Activated T-cell treated with anti-CD3 and anti-CD28 coated beads, Interleukin-2, amount 50 U/mL, for 72 hours (primary cell): ENCODE data around the gene DEFB126. TPM values are rescaled to one million over a fixed set of nuclear protein-coding genes. Genes with fewer than 3 reads are reported as not detected.

Experiments used
- ATAC-seq, 2 donors: fragments of 150-1000 bp; cut with Tn5 transposase; replicated peaks in 1 of 2; 2 replicates each; pipeline ENCODE4 v1.10.0; 2021; ENCODE audit warnings: moderate library complexity in 2 of 2, mild to moderate bottlenecking in 1 of 2
- DNase-seq, 2 donors: peaks; one replicate each; pipeline ENCODE4 v3.0.0; 2021 to 2022; ENCODE audit warnings: mixed read lengths in 1 of 2
- H3K27ac Mint-ChIP-seq: one replicate; pipeline ENCODE4 v1.8.0; 2022; ENCODE audit warnings: mild to moderate bottlenecking, moderate library complexity, mixed read lengths
- H3K27me3 Mint-ChIP-seq: one replicate; pipeline ENCODE4 v1.8.0; 2022; ENCODE audit warnings: low read depth, mixed read lengths
- H3K36me3 Mint-ChIP-seq, 2 donors: one replicate each; pipeline ENCODE4 v1.8.0; 2022; ENCODE audit warnings: mixed read lengths in 2 of 2, mild to moderate bottlenecking in 1 of 2; ENCODE audit not compliant: insufficient read depth in 2 of 2
- H3K4me1 Mint-ChIP-seq: one replicate; pipeline ENCODE4 v1.8.0; 2022; ENCODE audit warnings: low read depth, mixed read lengths
- H3K4me3 Mint-ChIP-seq, 2 donors: one replicate each; pipeline ENCODE4 v1.8.0; 2022; ENCODE audit warnings: mild to moderate bottlenecking in 2 of 2, mixed read lengths in 2 of 2, moderate library complexity in 2 of 2
- H3K9me3 Mint-ChIP-seq, 2 donors: one replicate each; pipeline ENCODE4 v1.8.0; 2022; ENCODE audit warnings: mixed read lengths in 2 of 2
- total RNA-seq, 2 donors: library from RNA; stranded (reverse); gene quantifications; one replicate each; pipeline ENCODE4 v1.2.3, GENCODE V29; 2022

DEFB126 gene
- total RNA-seq, 2 donors from 2014 or later = not detected

DNA sequence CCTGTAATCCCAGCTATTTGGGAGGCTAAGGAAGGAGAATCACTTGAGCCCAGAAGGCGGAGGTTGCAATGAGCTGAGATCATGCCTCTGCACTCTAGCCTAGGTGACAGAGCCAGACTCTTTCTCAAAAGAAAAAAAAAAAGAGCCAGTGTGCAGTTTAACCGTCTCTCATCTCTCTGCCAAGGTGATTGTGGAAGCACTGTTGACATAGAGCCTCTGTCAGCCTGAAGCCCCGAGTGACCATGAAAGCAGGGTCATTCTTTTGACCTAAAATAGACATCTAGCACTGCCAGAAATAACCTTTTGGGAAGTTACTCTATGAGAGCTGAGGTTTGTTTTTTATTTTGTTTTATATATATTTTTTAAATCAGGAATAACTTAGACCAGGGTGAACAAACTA lies 22.2 kb downstream of the DEFB126 start:
- Mint-ChIP-seq H3K27ac (no peak overlapping the region), H3K36me3 (no peaks in the 10 kb centered on the region), H3K27me3 (peaks cover 17% of the 10 kb centered on the region), H3K4me1 (no peaks in the 10 kb centered on the region), H3K9me3 (no peaks in the 10 kb centered on the region), H3K4me3 (no peak overlapping the region)
- no peak for ATAC-seq
- no peak for DNase-seq

GRCh38 chr20:168876-169275 lies 26.5 kb downstream of the DEFB126 start:
- peaks cover 16% of the 10 kb centered on the region for H3K27me3 Mint-ChIP-seq
- ATAC-seq (no peak), DNase-seq (no peak)
- H3K4me3 Mint-ChIP-seq = no peak overlapping the region
- no peaks in the 10 kb centered on the region for H3K9me3 Mint-ChIP-seq
- H3K36me3 Mint-ChIP-seq = no peaks in the 10 kb centered on the region
- no peaks in the 10 kb centered on the region for H3K4me1 Mint-ChIP-seq
- no peak overlapping the region for H3K27ac Mint-ChIP-seq

GRCh38 chr20:184288-184687 lies 41.9 kb downstream of the DEFB126 start:
- H3K27ac Mint-ChIP-seq = no peak overlapping the region
- DNase-seq (no peak), ATAC-seq (no peak)
- H3K9me3 Mint-ChIP-seq = peaks cover 0 to 11% of the 10 kb centered on the region in 2 donors
- H3K4me3 Mint-ChIP-seq = no peak overlapping the region
- peaks cover 5 to 9% of the 10 kb centered on the region in 2 donors for H3K36me3 Mint-ChIP-seq
- H3K4me1 Mint-ChIP-seq = no peaks in the 10 kb centered on the region
- H3K27me3 Mint-ChIP-seq = peaks cover 66% of the 10 kb centered on the region

DNA sequence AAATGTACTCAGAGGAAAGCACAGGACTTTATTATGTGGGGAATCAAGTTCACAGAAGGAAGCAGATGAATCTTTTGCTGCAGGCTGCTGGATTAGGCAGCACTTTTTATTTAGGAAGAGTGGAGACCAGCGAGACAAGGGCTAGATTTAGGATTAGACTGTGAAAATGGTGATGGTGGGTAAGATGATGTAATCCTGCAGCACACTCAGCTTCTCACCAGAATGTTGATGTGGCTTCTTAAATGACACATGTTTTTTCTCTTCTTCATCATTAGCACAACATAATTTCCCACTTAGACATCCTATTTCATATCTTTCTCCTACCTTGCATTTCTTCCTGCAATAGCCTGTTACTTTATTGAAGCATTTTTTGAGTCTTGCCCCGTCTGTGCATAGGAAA lies 45.3 kb downstream of the DEFB126 start:
- H3K27me3 Mint-ChIP-seq = peaks cover 74% of the 10 kb centered on the region
- no peak for ATAC-seq
- no peaks in the 10 kb centered on the region for H3K4me1 Mint-ChIP-seq
- no peak overlapping the region for H3K27ac Mint-ChIP-seq
- H3K36me3 Mint-ChIP-seq = peaks cover 5 to 11% of the 10 kb centered on the region in 2 donors
- H3K9me3 Mint-ChIP-seq = peaks cover 0 to 15% of the 10 kb centered on the region in 2 donors
- DNase-seq = no peak
- no peak overlapping the region for H3K4me3 Mint-ChIP-seq

GRCh38 chr20:189611-190010 lies 47.2 kb downstream of the DEFB126 start, which contains the start of gene DEFB128:
TSS of gene DEFB128 (minus strand) at chr20:189711. CDS start at chr20:189623, 88 bp downstream.
- no peak for ATAC-seq
- Mint-ChIP-seq H3K27ac (no peak within 1 kb of the TSS), H3K4me3 (no peak within 1 kb of the TSS), H3K27me3 (peaks cover 55% of the 10 kb centered on the region), H3K9me3 (peaks cover 0 to 11% of the 10 kb centered on the region in 2 donors), H3K36me3 (peaks cover 4 to 6% of the 10 kb centered on the region in 2 donors), H3K4me1 (no peaks in the 10 kb centered on the region)
- no peak for DNase-seq

Other genes with a start within 250 kb of the DEFB126 start
- gene DEFB125, start 54.9 kb upstream of the DEFB126 start, total RNA-seq = not detected
- not detected for gene DEFB127, start 14.9 kb downstream of the DEFB126 start, total RNA-seq
- gene DEFB128, start 47.1 kb downstream of the DEFB126 start, total RNA-seq = not detected
- gene DEFB129, start 84.7 kb downstream of the DEFB126 start, total RNA-seq = not detected
- gene DEFB132, start 115.1 kb downstream of the DEFB126 start, total RNA-seq = not detected
- 1 to 10 TPM; 6.4 to 9.4 TPM for gene C20orf96, start 148.2 kb downstream of the DEFB126 start, total RNA-seq
- gene ZCCHC3, start 155.0 kb downstream of the DEFB126 start, total RNA-seq = 10 to 100 TPM; 21.3 to 21.6 TPM
- gene SOX12, start 183.0 kb downstream of the DEFB126 start, total RNA-seq = 10 to 100 TPM in 1 of 2 donors, 1 to 10 TPM in 1; 7.8 to 11.7 TPM
- 10 to 100 TPM; 12.9 to 14.7 TPM for gene NRSN2, start 204.5 kb downstream of the DEFB126 start, total RNA-seq
- 100 to 1,000 TPM; 165 to 281 TPM for gene TRIB3, start 238.2 kb downstream of the DEFB126 start, total RNA-seq